ENCODE results near the gene RBM22.

GRCh38 chr5:150661821-150662596 lies 38.9 kb downstream of the RBM22 start:
- TF ChIP-seq, protein P1, sequence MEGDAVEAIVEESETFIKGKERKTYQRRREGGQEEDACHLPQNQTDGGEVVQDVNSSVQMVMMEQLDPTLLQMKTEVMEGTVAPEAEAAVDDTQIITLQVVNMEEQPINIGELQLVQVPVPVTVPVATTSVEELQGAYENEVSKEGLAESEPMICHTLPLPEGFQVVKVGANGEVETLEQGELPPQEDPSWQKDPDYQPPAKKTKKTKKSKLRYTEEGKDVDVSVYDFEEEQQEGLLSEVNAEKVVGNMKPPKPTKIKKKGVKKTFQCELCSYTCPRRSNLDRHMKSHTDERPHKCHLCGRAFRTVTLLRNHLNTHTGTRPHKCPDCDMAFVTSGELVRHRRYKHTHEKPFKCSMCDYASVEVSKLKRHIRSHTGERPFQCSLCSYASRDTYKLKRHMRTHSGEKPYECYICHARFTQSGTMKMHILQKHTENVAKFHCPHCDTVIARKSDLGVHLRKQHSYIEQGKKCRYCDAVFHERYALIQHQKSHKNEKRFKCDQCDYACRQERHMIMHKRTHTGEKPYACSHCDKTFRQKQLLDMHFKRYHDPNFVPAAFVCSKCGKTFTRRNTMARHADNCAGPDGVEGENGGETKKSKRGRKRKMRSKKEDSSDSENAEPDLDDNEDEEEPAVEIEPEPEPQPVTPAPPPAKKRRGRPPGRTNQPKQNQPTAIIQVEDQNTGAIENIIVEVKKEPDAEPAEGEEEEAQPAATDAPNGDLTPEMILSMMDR (IDR thresholded peaks at IDR 0.05; ENCODE audit: poor library complexity, severe bottlenecking) = no peak
- TF ChIP-seq POLR2AphosphoS5 (IDR thresholded peaks at IDR 0.05) (no peak), RAD21 (conservative IDR thresholded peaks at IDR 0.05) (no peak), REST (IDR thresholded peaks at IDR 0.05; ENCODE audit: borderline replicate concordance) (no peak), EZH2 (IDR thresholded peaks at IDR 0.05; ENCODE audit: borderline replicate concordance, insufficient read depth, low read length, poor library complexity, severe bottlenecking) (no peak), EP300 (conservative IDR thresholded peaks at IDR 0.05; ENCODE audit: poor library complexity, severe bottlenecking) (no peak), TAF1 (IDR thresholded peaks at IDR 0.05; ENCODE audit: low read depth) (no peak), SMC3 (conservative IDR thresholded peaks at IDR 0.05; ENCODE audit: poor library complexity) (no peak)

Data from neural cell (in vitro differentiated cells).